Upper lobe of left lung (tissue), 6 donors: Measurements from ENCODE around the gene HDDC2. TPM values are rescaled to one million over a fixed set of nuclear protein-coding genes. Genes with fewer than 3 reads are reported as not detected.

Experiments used
- ATAC-seq, 2 donors: fragments of 200-7000 bp; cut with Tn5 transposase; one replicate each; pipeline ENCODE4 v1.9.1; 2022; ENCODE audit warnings: mild to moderate bottlenecking in 2 of 2, moderate library complexity in 2 of 2; ENCODE audit not compliant: low FRiP score in 2 of 2
- DNase-seq, 2 donors: peaks; one replicate each; pipeline ENCODE4 v3.0.0-alpha.2; 2019 to 2020
- H3K27ac ChIP-seq, 4 donors: fragments of 200-600 bp; sonication (generic); one replicate each; pipeline ENCODE4 v1.5.1; 2016 to 2019
- H3K27me3 ChIP-seq, 4 donors: fragments of 200-600 bp; sonication (generic); one replicate each; pipeline ENCODE4 v1.5.1; 2017 to 2019
- H3K36me3 ChIP-seq, 4 donors: fragments of 200-600 bp; sonication (generic); one replicate each; pipeline ENCODE4 v1.5.1; 2016 to 2019
- H3K4me1 ChIP-seq, 4 donors: fragments of 200-600 bp; sonication (generic); one replicate each; pipeline ENCODE4 v1.5.1; 2018 to 2019
- H3K4me3 ChIP-seq, 4 donors: fragments of 200-600 bp; sonication (generic); one replicate each; pipeline ENCODE4 v1.5.1; 2017 to 2019; ENCODE audit warnings: mild to moderate bottlenecking in 2 of 4, moderate library complexity in 1 of 4
- H3K9me3 ChIP-seq, 4 donors: fragments of 200-600 bp; sonication (generic); one replicate each; pipeline ENCODE4 v1.5.1; 2018 to 2019
- EP300 ChIP-seq, 4 donors: sonication (generic); formaldehyde crosslinking; IDR thresholded peaks; one replicate each; pipeline ENCODE4 v1.5.1; 2017; ENCODE audit warnings: antibody characterized with exemption in 4 of 4, control low read depth in 2 of 4
- POLR2A ChIP-seq, 4 donors: fragments of 450-650 bp; IDR thresholded peaks; one replicate each; pipeline ENCODE4 v1.5.1; 2016 to 2017; ENCODE audit warnings: antibody characterized with exemption in 4 of 4, mild to moderate bottlenecking in 2 of 4
- POLR2AphosphoS5 ChIP-seq, 2 donors: sonication (generic); formaldehyde crosslinking; IDR thresholded peaks; one replicate each; pipeline ENCODE4 v1.5.1; 2017; ENCODE audit warnings: antibody characterized with exemption in 2 of 2
- WGBS, 2 donors: methylation state at CpG; one replicate each; pipeline ENCODE4 v1.1.5; 2017 to 2018; 5-methylcytosine and 5-hydroxymethylcytosine counted together
- total RNA-seq, 6 donors: library from RNA; depleted of rRNA in 4 of 6; stranded (reverse); fragments of >200 nt in 4 of 6; gene quantifications; one replicate each; pipeline versions ENCODE4 v1.1.0 to v1.2.1, GENCODE V29; 2016 to 2021
- TF ChIP-seq, protein P1 (sequence below), 6 experiments: fragments of 450-650 bp in 4 of 6; fragments of 200-600 bp in 2 of 6; sonication (generic) in 2 of 6; IDR thresholded peaks; one replicate each; pipeline ENCODE4 v1.5.1; 2016 to 2019; ENCODE audit warnings: antibody characterized with exemption in 6 of 6
- donor health status: DM: no; HTN: no; CAD: no; lungs with moderate emphysema.
- donor health status: DM: no; HTN: yes; CAD: no; lungs with severe emphysema.

Gene HDDC2
- total RNA-seq, 6 donors from 2014 or later, result 31.4 to 57.5 (median 47.4) TPM

GRCh38 chr6:125340991-125341390 is 39.2 kb upstream of the HDDC2 start:
- no peak for DNase-seq
- TF ChIP-seq, protein P1, sequence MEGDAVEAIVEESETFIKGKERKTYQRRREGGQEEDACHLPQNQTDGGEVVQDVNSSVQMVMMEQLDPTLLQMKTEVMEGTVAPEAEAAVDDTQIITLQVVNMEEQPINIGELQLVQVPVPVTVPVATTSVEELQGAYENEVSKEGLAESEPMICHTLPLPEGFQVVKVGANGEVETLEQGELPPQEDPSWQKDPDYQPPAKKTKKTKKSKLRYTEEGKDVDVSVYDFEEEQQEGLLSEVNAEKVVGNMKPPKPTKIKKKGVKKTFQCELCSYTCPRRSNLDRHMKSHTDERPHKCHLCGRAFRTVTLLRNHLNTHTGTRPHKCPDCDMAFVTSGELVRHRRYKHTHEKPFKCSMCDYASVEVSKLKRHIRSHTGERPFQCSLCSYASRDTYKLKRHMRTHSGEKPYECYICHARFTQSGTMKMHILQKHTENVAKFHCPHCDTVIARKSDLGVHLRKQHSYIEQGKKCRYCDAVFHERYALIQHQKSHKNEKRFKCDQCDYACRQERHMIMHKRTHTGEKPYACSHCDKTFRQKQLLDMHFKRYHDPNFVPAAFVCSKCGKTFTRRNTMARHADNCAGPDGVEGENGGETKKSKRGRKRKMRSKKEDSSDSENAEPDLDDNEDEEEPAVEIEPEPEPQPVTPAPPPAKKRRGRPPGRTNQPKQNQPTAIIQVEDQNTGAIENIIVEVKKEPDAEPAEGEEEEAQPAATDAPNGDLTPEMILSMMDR (IDR thresholded peaks at IDR 0.05), result no peak
- no peak for TF ChIP-seq POLR2A (IDR thresholded peaks at IDR 0.05)
- no peak for TF ChIP-seq POLR2AphosphoS5 (IDR thresholded peaks at IDR 0.05)
- TF ChIP-seq EP300 (IDR thresholded peaks at IDR 0.05), result no peak
- Histone ChIP-seq H3K27ac (no peak overlapping the region), H3K27me3 (no peaks in the 10 kb centered on the region), H3K36me3 (no peaks in the 10 kb centered on the region), H3K4me1 (peaks cover 0 to 3% (median 2%) of the 10 kb centered on the region in 4 donors), H3K9me3 (no peaks in the 10 kb centered on the region), H3K4me3 (no peak overlapping the region)
- WGBS, 2 donors, result 77 to 93% methylated on average over 2 of the region's 2 CpGs
- ATAC-seq, result no peak

GRCh38 chr6:125340175-125340835 is 38.5 kb upstream of the HDDC2 start:
- no peak overlapping the region for H3K4me3 ChIP-seq
- no peak overlapping the region for H3K27ac ChIP-seq
- WGBS, 2 donors, result 79 to 87% methylated on average over 3 of the region's 3 CpGs
- H3K4me1 ChIP-seq, result no peaks in the 10 kb centered on the region
- no peak for ATAC-seq
- no peaks in the 10 kb centered on the region for H3K36me3 ChIP-seq
- no peak for DNase-seq
- H3K9me3 ChIP-seq, result no peaks in the 10 kb centered on the region
- H3K27me3 ChIP-seq, result no peaks in the 10 kb centered on the region
- TF ChIP-seq, protein P1 (IDR thresholded peaks at IDR 0.05), result no peak
- TF ChIP-seq POLR2A (IDR thresholded peaks at IDR 0.05), result no peak
- TF ChIP-seq EP300 (IDR thresholded peaks at IDR 0.05), result no peak
- TF ChIP-seq POLR2AphosphoS5 (IDR thresholded peaks at IDR 0.05), result no peak

- Histone ChIP-seq H3K27ac (no peak overlapping the region), H3K9me3 (no peaks in the 10 kb centered on the region), H3K4me3 (no peak overlapping the region), H3K4me1 (no peaks in the 10 kb centered on the region), H3K27me3 (no peaks in the 10 kb centered on the region), H3K36me3 (no peaks in the 10 kb centered on the region)
- no peak for TF ChIP-seq POLR2AphosphoS5 (IDR thresholded peaks at IDR 0.05)
- no peak for TF ChIP-seq EP300 (IDR thresholded peaks at IDR 0.05)
- TF ChIP-seq, protein P1 (IDR thresholded peaks at IDR 0.05), result no peak
- TF ChIP-seq POLR2A (IDR thresholded peaks at IDR 0.05), result no peak
- 50 to 71% methylated on average over 1 of the region's 1 CpG for WGBS, 2 donors
- ATAC-seq (no peak), DNase-seq (no peak)
These were observed 37.9 kb upstream of the HDDC2 start for GRCh38 chr6:125339653-125340052.

- DNase-seq (no peak), ATAC-seq (peak in 1 of 2 donors; percentile 10)
- H3K36me3 ChIP-seq, result no peaks in the 10 kb centered on the region
- TF ChIP-seq POLR2A (IDR thresholded peaks at IDR 0.05) (no peak), EP300 (IDR thresholded peaks at IDR 0.05) (no peak), POLR2AphosphoS5 (IDR thresholded peaks at IDR 0.05) (no peak)
- TF ChIP-seq, protein P1 (IDR thresholded peaks at IDR 0.05), result no peak
- no peak overlapping the region for H3K4me3 ChIP-seq
- no peaks in the 10 kb centered on the region for H3K27me3 ChIP-seq
- peaks cover 0 to 4% (median 0%) of the 10 kb centered on the region in 4 donors for H3K9me3 ChIP-seq
- no peaks in the 10 kb centered on the region for H3K4me1 ChIP-seq
- H3K27ac ChIP-seq, result no peak overlapping the region
These were observed 36.6 kb upstream of the HDDC2 start for GRCh38 chr6:125338381-125338780.

GRCh38 chr6:125337706-125338105 is 35.9 kb upstream of the HDDC2 start:
- ATAC-seq (no peak), DNase-seq (no peak)
- Histone ChIP-seq H3K4me3 (no peak overlapping the region), H3K27ac (no peak overlapping the region), H3K36me3 (no peaks in the 10 kb centered on the region), H3K9me3 (peaks cover 0 to 4% (median 0%) of the 10 kb centered on the region in 4 donors), H3K27me3 (no peaks in the 10 kb centered on the region), H3K4me1 (no peaks in the 10 kb centered on the region)
- TF ChIP-seq, protein P1 (IDR thresholded peaks at IDR 0.05), result no peak
- TF ChIP-seq EP300 (IDR thresholded peaks at IDR 0.05) (no peak), POLR2AphosphoS5 (IDR thresholded peaks at IDR 0.05) (no peak), POLR2A (IDR thresholded peaks at IDR 0.05) (no peak)
- 82 to 90% methylated on average over 6 of the region's 6 CpGs for WGBS, 2 donors
